GM21529 (cell line): Measurements from ENCODE around the gene MMP24.
"Not testable (repeated sequence)": the region's sequence is repeated elsewhere in the genome, so short reads cannot be mapped to it uniquely, and the experiment has no call there.

Experiments
- ATAC-seq: cut with Tn5 transposase; IDR thresholded peaks from one replicate; pipeline ENCODE4 v1.9.1; 2021; ENCODE audit not compliant: unreplicated experiment

The MMP24 gene

GRCh38 chr20:35254448-35254999 is 28.0 kb downstream of the MMP24 start:
- no peak for ATAC-seq

- ATAC-seq, result no peak
Observed at GRCh38 chr20:35257175-35257909, 30.9 kb downstream of the MMP24 start.

- no peak for ATAC-seq
Observed at GRCh38 chr20:35260426-35260825, 33.9 kb downstream of the MMP24 start.

- ATAC-seq, result not testable (repeated sequence)
Observed at GRCh38 chr20:35262321-35262720, 35.8 kb downstream of the MMP24 start.

- not testable (repeated sequence) for ATAC-seq
Observed at GRCh38 chr20:35262731-35263531, 36.4 kb downstream of the MMP24 start.

GRCh38 chr20:35263532-35264341 is 37.2 kb downstream of the MMP24 start:
- ATAC-seq, result no peak

- ATAC-seq, result no peak
Observed at GRCh38 chr20:35264755-35265154, 38.3 kb downstream of the MMP24 start.

- ATAC-seq, result no peak
Observed at GRCh38 chr20:35267092-35267491, 40.6 kb downstream of the MMP24 start.

- ATAC-seq, result no peak
Observed at GRCh38 chr20:35269055-35269781, 42.7 kb downstream of the MMP24 start.

GRCh38 chr20:35270021-35270902 is 43.8 kb downstream of the MMP24 start:
- no peak for ATAC-seq

- ATAC-seq, result no peak
Observed at GRCh38 chr20:35271073-35271882, 44.8 kb downstream of the MMP24 start.

GRCh38 chr20:35271904-35272303 is 45.4 kb downstream of the MMP24 start:
- ATAC-seq, result no peak

- ATAC-seq, result no peak
Observed at GRCh38 chr20:35273449-35274171, 47.1 kb downstream of the MMP24 start.

- ATAC-seq, result no peak
Observed at GRCh38 chr20:35274172-35275092, 47.9 kb downstream of the MMP24 start.

- no peak for ATAC-seq
Observed at GRCh38 chr20:35275741-35276251, 49.3 kb downstream of the MMP24 start.

- ATAC-seq, result no peak
Observed at GRCh38 chr20:35276408-35276807, 49.9 kb downstream of the MMP24 start.

- ATAC-seq, result no peak
Observed at GRCh38 chr20:35277127-35277526, 50.6 kb downstream of the MMP24 start.
